Lower lobe of right lung (tissue), 2 donors: Measurements from ENCODE around the gene PAQR6. TPM values are rescaled to one million over a fixed set of nuclear protein-coding genes. Genes with fewer than 3 reads are reported as not detected.

Experiments used
- ATAC-seq, 2 donors: fragments of 200-7000 bp; cut with Tn5 transposase; one replicate each; pipeline ENCODE4 v1.9.1; 2020 to 2022; ENCODE audit warnings: mild to moderate bottlenecking in 2 of 2, moderate library complexity in 2 of 2
- DNase-seq: peaks from one replicate; pipeline ENCODE4 v3.0.0-alpha.2; 2020
- H3K27ac ChIP-seq: fragments of 200-600 bp; one replicate; pipeline ENCODE4 v1.8.0; 2022
- H3K27me3 ChIP-seq: fragments of 200-600 bp; one replicate; pipeline ENCODE4 v1.8.0; 2022; ENCODE audit warnings: low read depth
- H3K36me3 ChIP-seq: fragments of 200-600 bp; one replicate; pipeline ENCODE4 v1.8.0; 2022; ENCODE audit warnings: mild to moderate bottlenecking
- H3K4me1 ChIP-seq: fragments of 200-600 bp; one replicate; pipeline ENCODE4 v1.8.0; 2022
- H3K4me3 ChIP-seq: fragments of 200-600 bp; one replicate; pipeline ENCODE4 v1.8.0; 2022; ENCODE audit warnings: mild to moderate bottlenecking
- H3K9me3 ChIP-seq: fragments of 200-600 bp; one replicate; pipeline ENCODE4 v1.8.0; 2022
- intact Hi-C: fragments of 100-400 bp; cut with DNase I; formaldehyde crosslinking; loops from one replicate; pipeline ENCODE4 v1.11.0; 2022
- total RNA-seq: library from RNA; stranded (reverse); fragmentation: NEBNext Ultra II Directional; extraction: Animal tissue kit (Norgen Biotek cat#: 25700); gene quantifications from one replicate; pipeline ENCODE4 v1.2.1, GENCODE V29; 2021
- TF ChIP-seq, protein P1 (sequence below): fragments of 200-600 bp; IDR thresholded peaks from one replicate; pipeline ENCODE4 v1.8.0; 2022; ENCODE audit warnings: antibody characterized with exemption, mild to moderate bottlenecking
- donor health status: DM: no; HTN: yes; CAD: no; lungs with severe emphysema.

The PAQR6 gene
- total RNA-seq, 1 donor from 2014 or later = 2.3 TPM

DNA sequence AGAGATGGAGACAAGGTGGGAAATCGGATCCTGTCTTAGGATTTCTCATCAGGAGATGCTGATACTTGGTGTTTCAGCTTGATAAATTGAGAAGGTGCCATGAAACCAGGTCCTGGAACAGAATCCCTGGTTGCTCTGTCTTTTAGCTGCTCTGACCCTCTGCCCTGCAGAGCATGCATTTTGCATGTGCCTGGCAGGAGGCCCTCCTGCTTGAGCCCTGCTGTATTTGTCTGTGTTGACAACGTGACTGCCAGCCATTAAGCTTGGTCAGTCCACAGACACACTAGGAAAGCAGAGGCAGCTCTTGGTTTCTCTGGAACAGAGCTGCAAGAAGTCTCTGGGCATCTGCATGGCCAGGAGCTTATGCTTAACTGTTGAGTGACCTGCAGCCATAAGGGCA, 51.4 kb downstream of the PAQR6 start:
- peaks cover 40% of the 10 kb centered on the region for H3K4me1 ChIP-seq
- DNase-seq (no peak), ATAC-seq (no peak)
- no peaks in the 10 kb centered on the region for H3K27me3 ChIP-seq
- TF ChIP-seq, protein P1, sequence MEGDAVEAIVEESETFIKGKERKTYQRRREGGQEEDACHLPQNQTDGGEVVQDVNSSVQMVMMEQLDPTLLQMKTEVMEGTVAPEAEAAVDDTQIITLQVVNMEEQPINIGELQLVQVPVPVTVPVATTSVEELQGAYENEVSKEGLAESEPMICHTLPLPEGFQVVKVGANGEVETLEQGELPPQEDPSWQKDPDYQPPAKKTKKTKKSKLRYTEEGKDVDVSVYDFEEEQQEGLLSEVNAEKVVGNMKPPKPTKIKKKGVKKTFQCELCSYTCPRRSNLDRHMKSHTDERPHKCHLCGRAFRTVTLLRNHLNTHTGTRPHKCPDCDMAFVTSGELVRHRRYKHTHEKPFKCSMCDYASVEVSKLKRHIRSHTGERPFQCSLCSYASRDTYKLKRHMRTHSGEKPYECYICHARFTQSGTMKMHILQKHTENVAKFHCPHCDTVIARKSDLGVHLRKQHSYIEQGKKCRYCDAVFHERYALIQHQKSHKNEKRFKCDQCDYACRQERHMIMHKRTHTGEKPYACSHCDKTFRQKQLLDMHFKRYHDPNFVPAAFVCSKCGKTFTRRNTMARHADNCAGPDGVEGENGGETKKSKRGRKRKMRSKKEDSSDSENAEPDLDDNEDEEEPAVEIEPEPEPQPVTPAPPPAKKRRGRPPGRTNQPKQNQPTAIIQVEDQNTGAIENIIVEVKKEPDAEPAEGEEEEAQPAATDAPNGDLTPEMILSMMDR = no peak
- H3K36me3 ChIP-seq = peaks cover 41% of the 10 kb centered on the region
- no peaks in the 10 kb centered on the region for H3K9me3 ChIP-seq
- H3K4me3 ChIP-seq = no peak overlapping the region
- intact Hi-C loops = no loop called here
- no peak overlapping the region for H3K27ac ChIP-seq

DNA sequence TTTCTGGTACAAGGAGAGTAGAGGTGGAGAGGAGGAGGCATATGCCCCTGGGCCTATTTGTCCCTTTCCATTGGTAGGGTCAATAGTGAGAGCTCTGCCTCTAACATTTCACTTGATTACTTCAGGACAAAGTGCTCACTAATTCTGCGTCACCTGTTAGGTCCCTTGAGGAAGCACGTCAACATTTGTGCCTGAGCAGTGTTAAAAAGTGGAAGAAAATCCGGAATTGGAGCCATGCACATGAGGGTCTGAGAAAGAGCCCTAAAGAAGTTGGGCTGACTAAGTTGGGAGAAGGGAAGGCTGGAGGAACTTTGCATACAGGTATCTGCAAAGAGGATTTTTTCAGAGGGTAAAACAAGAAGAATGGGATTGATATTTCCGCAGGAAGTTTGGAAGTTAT, 52.0 kb downstream of the PAQR6 start:
- DNase-seq (no peak), ATAC-seq (no peak)
- intact Hi-C loops = no loop called here
- Histone ChIP-seq H3K36me3 (peaks cover 36% of the 10 kb centered on the region), H3K4me3 (no peak overlapping the region), H3K9me3 (no peaks in the 10 kb centered on the region), H3K4me1 (peaks cover 34% of the 10 kb centered on the region), H3K27me3 (no peaks in the 10 kb centered on the region), H3K27ac (no peak overlapping the region)
- TF ChIP-seq, protein P1 = no peak

DNA sequence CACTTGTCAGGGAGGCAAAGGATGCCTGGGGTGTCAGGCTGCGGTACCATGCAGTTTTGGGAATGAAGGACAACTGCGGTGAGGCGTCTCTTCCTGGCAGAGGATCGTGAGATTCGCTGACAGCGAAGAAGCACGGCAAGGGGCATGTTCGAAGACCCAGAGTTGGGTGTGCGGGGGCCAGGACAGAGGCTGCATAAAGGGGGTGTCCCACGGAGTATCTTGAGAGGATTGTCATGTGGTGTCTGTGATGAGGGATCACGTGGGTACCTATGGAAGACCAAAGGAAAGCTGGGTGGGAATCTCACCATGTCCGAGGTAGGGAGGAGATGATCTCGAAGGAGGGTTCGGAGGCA, 53.6 kb downstream of the PAQR6 start:
- Histone ChIP-seq H3K36me3 (peaks cover 20% of the 10 kb centered on the region), H3K4me3 (peak overlapping the region; percentile 95), H3K27me3 (no peaks in the 10 kb centered on the region), H3K27ac (peak overlapping the region; percentile 89), H3K9me3 (no peaks in the 10 kb centered on the region), H3K4me1 (peaks cover 34% of the 10 kb centered on the region)
- peak; percentile 2 to 16 for ATAC-seq
- DNase-seq = no peak
- intact Hi-C loops = no loop called here
- TF ChIP-seq, protein P1 = no peak

DNA sequence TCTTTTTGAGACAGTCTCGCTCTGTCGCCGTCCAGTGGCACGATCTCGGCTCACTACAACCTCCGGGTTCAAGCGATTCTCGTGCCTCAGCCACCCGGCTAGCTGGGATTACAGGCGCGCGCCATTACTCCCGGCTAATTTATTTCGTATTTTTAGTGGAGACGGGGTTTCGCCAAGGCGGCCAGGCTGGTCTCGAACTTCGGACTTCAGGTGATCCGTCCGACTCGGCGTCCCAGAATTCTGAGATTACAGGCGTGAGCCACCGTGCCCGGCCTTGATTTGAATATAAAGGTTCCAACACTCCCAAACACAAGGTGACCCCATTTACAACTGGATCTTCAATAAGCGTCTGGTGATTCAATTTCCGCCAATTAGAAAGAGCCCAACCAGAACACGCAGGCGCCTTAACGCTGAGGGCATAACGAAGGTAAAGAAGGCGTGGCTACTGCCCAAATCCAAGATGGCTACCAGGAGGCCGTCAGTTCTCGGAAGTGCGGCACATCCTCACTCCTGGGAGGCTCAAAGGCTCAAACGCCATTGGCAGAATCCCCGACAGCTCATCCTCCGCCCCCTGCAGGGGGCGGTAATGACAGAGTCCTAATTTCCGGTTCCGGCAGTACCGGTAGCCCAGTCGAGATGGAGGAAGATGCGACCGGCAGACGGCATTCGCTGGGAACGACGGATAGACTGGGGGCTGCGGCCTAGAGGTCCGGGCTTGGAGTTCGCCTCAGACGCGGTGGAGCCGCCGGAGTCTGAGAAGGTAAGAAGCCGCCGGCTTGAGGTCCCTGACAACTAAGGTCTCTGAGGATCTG, 54.2 kb downstream of the PAQR6 start, which contains the start of gene SLC25A44:
Gene SLC25A44 (plus strand): TSS at position 617 of the 812 bp plus-strand sequence. CDS start 5,744 bp downstream, outside the sequence.
- Histone ChIP-seq H3K27me3 (no peaks in the 10 kb centered on the region), H3K36me3 (peaks cover 17% of the 10 kb centered on the region), H3K4me1 (peaks cover 34% of the 10 kb centered on the region), H3K9me3 (no peaks in the 10 kb centered on the region), H3K27ac (peak within 1 kb of the TSS; percentile 89), H3K4me3 (peak within 1 kb of the TSS; percentile 95)
- DNase-seq = peak; percentile 95
- TF ChIP-seq, protein P1 = peak; percentile 62
- peak; percentile 98 to 99 for ATAC-seq
- intact Hi-C loops = no loop called here

Other genes with a start within 250 kb of the PAQR6 start
- gene SSR2, start 227.1 kb downstream of the PAQR6 start, total RNA-seq = 207 TPM
- 32.5 TPM for gene UBQLN4, start 194.3 kb downstream of the PAQR6 start, total RNA-seq
- gene LAMTOR2, start 193.3 kb downstream of the PAQR6 start, total RNA-seq = 66.5 TPM
- 58.0 TPM for gene RAB25, start 186.9 kb downstream of the PAQR6 start, total RNA-seq
- 0.74 TPM for gene MEX3A, start 165.6 kb downstream of the PAQR6 start, total RNA-seq
- gene LMNA, start 133.3 kb downstream of the PAQR6 start, total RNA-seq = 235 TPM
- gene SEMA4A, start 94.5 kb downstream of the PAQR6 start, total RNA-seq = 28.9 TPM
- 17.7 TPM for gene SLC25A44, start 54.0 kb downstream of the PAQR6 start, total RNA-seq
- gene PMF1, start 35.0 kb downstream of the PAQR6 start, total RNA-seq = 45.3 TPM
- 4.8 TPM for gene BGLAP, start 5.9 kb downstream of the PAQR6 start, total RNA-seq
- 68.9 TPM for gene SMG5, start 34.8 kb upstream of the PAQR6 start, total RNA-seq
- gene TMEM79, start 36.3 kb upstream of the PAQR6 start, total RNA-seq = 4.8 TPM
- 53.7 TPM for gene GLMP, start 47.6 kb upstream of the PAQR6 start, total RNA-seq
- not detected for gene VHLL, start 51.3 kb upstream of the PAQR6 start, total RNA-seq
- 117 TPM for gene CCT3, start 90.2 kb upstream of the PAQR6 start, total RNA-seq
- not detected for gene TSACC, start 90.5 kb upstream of the PAQR6 start, total RNA-seq
- not detected for gene RHBG, start 121.2 kb upstream of the PAQR6 start, total RNA-seq